ENCODE data around the gene DLG4. TPM values are rescaled to one million over a fixed set of nuclear protein-coding genes. Genes with fewer than 3 reads are reported as not detected.

The DLG4 gene
- total RNA-seq, 1 donor from 2014 or later: 34.9 TPM

GRCh38 chr17:7235693-7236665 lies 16.3 kb upstream of the DLG4 start:
- Histone ChIP-seq H3K36me3 (peaks cover 10 to 27% of the 10 kb centered on the region in 2 donors), H3K27me3 (no peaks in the 10 kb centered on the region), H3K4me1 (peaks cover 10 to 29% of the 10 kb centered on the region in 2 donors), H3K4me3 (no peak overlapping the region), H3K27ac (no peak overlapping the region), H3K9me3 (no peaks in the 10 kb centered on the region)
- intact Hi-C loops (cut with DNase I): loop anchor here (5.0 kb wide), 1 partner anchor 606 kb away; no protein-coding TSS in a partner anchor
- DNase-seq (ENCODE audit: low spot score in 2 of 2): no peak
- TF ChIP-seq CTCF (IDR thresholded peaks at IDR 0.05): no peak

DNA sequence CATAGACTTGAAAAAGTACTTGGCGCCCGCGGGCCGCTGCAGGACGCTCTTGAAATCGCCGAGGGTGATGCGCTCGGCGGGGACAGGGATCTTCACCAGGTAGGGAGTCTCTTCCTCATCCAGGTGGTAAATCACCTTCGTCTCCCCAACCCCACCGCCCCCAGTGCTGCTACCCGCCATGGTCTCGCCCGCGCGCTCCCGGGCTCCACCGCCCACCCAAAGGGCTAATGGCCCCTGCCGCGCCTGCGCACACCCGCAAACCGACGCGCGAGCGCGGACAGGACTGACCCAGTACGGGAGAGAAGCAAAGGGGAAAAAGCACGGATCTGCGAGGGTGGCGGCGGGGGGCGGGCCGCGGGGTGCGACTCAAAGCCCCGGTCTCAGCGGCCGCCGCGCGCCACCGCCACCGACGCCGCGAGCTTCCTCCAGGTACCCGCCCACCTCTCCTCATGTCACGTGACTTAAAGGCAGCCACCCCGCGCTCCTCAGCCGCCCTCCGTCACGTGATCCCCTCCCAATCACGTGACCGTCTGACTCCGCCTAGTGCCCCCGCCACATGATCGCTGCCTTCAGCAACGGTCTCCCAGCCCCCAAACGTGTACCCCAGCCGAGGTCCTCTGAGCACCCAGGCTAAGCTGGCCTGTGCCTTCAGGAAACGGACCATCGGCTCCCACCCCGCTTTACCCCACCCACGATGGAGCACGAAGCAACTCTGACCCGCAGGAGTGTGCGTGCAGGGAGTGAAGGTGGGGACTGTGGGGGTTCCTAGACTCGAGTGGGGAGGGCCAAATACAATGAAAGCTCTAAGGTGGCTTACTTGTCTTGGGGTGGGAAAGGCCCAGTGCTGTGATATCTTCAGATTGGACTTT lies 14.7 kb upstream of the DLG4 start, which contains the start of gene DVL2:
Gene DVL2 (minus strand): TSS at position 435 of the 869 bp plus-strand sequence. CDS start 255 bp downstream, at position 180.
- peak; percentile 82 to 97 for DNase-seq (ENCODE audit: low spot score in 2 of 2)
- Histone ChIP-seq H3K4me3 (peak within 1 kb of the TSS; percentile 86 to 96), H3K36me3 (peaks cover 20 to 31% of the 10 kb centered on the region in 2 donors), H3K4me1 (peaks cover 8 to 17% of the 10 kb centered on the region in 2 donors), H3K9me3 (no peaks in the 10 kb centered on the region), H3K27ac (peak within 1 kb of the TSS; percentile 74 to 83), H3K27me3 (no peaks in the 10 kb centered on the region)
- intact Hi-C loops (cut with DNase I): no loop called here
- no peak for TF ChIP-seq CTCF (IDR thresholded peaks at IDR 0.05)

DNA sequence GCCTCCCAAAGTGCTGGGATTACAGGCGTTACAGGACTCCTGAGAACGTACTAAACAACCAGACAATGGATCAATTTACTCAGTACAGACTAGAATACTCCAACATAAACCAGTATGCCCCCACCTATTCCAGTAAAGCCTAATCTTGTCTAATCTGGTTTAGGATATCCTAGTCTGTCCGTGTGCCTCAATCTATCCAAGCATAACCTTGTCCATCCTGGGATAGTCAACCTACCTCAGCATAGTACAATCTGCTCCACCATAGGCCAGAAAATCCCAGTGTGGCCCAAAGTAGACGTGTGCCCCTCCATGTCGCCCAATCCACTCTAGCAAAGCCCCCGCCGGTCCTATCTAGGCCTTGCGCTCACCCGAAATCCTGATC lies 14.1 kb upstream of the DLG4 start:
- Histone ChIP-seq H3K27me3 (no peaks in the 10 kb centered on the region), H3K36me3 (peaks cover 26 to 37% of the 10 kb centered on the region in 2 donors), H3K9me3 (no peaks in the 10 kb centered on the region), H3K4me1 (peaks cover 8 to 17% of the 10 kb centered on the region in 2 donors), H3K4me3 (peak overlapping the region; percentile 86 to 96), H3K27ac (peak overlapping the region; percentile 74 to 83)
- no peak for TF ChIP-seq CTCF (IDR thresholded peaks at IDR 0.05)
- DNase-seq (ENCODE audit: low spot score in 2 of 2): no peak
- intact Hi-C loops (cut with DNase I): no loop called here

DNA sequence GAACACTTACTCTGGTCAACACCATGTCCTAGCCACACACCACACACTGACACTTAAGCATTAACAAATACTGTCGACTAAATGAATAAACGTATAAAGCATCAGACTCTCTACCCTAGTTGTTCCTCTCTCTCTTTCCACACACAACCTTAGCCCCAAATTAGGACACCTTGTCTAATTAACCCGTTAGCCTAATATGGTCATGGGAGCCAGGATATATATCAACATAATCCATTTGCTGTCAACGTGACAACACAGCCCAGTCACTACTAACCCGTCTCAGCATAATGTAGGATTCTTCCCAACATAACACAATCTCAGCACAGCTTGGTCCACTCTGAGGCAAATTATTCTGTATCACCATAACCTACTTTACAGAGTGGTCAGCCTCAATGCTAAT lies 12.5 kb upstream of the DLG4 start:
- intact Hi-C loops (cut with DNase I): no loop called here
- no peak for DNase-seq (ENCODE audit: low spot score in 2 of 2)
- H3K4me1 ChIP-seq: peaks cover 4 to 17% of the 10 kb centered on the region in 2 donors

More for the DNA sequence above, 12.5 kb upstream of the DLG4 start:
- Histone ChIP-seq H3K9me3 (no peaks in the 10 kb centered on the region), H3K4me3 (peak overlapping the region; percentile 86 to 96), H3K27me3 (no peaks in the 10 kb centered on the region), H3K36me3 (peaks cover 41 to 51% of the 10 kb centered on the region in 2 donors), H3K27ac (no peak overlapping the region)
- no peak for TF ChIP-seq CTCF (IDR thresholded peaks at IDR 0.05)
